ENCODE measurements around the gene SCYGR1.

The SCYGR1 gene

GRCh38 chr2:227376656-227377396 is 10.9 kb downstream of the SCYGR1 start:
- ChIA-PET POLR2A (ENCODE audit: low non-redundant PET) (no interaction called here), CTCF (interaction anchor here (0.6 kb wide), 1 partner anchor 220 kb away, joined by 4 read pairs; no protein-coding TSS in a partner anchor)
- no peak overlapping the region for H3K27ac ChIP-seq
- no peak for TF ChIP-seq CTCF (conservative IDR thresholded peaks at IDR 0.05; ENCODE audit: low read depth)
- no peak for DNase-seq (ENCODE audit: low spot score)

- POLR2A ChIA-PET (ENCODE audit: low non-redundant PET), result no interaction called here
- DNase-seq (ENCODE audit: low spot score), result no peak
- H3K27ac ChIP-seq, result no peak overlapping the region
- TF ChIP-seq CTCF (conservative IDR thresholded peaks at IDR 0.05; ENCODE audit: low read depth), result no peak
- CTCF ChIA-PET, result no interaction called here
Measured at GRCh38 chr2:227374158-227374557, 13.6 kb downstream of the SCYGR1 start.

- ChIA-PET CTCF (interaction anchor here (0.6 kb wide), 1 partner anchor 22 kb away, joined by 3 read pairs; no protein-coding TSS in a partner anchor), POLR2A (ENCODE audit: low non-redundant PET) (no interaction called here)
- no peak overlapping the region for H3K27ac ChIP-seq
- no peak for TF ChIP-seq CTCF (conservative IDR thresholded peaks at IDR 0.05; ENCODE audit: low read depth)
- no peak for DNase-seq (ENCODE audit: low spot score)
Measured at GRCh38 chr2:227373389-227373788, 14.4 kb downstream of the SCYGR1 start.

GRCh38 chr2:227370791-227371312 is 16.9 kb downstream of the SCYGR1 start:
- DNase-seq (ENCODE audit: low spot score), result no peak
- ChIA-PET CTCF (no interaction called here), POLR2A (ENCODE audit: low non-redundant PET) (no interaction called here)
- H3K27ac ChIP-seq, result no peak overlapping the region
- TF ChIP-seq CTCF (conservative IDR thresholded peaks at IDR 0.05; ENCODE audit: low read depth), result no peak

- ChIA-PET POLR2A (ENCODE audit: low non-redundant PET) (no interaction called here), CTCF (no interaction called here)
- H3K27ac ChIP-seq, result no peak overlapping the region
- no peak for TF ChIP-seq CTCF (conservative IDR thresholded peaks at IDR 0.05; ENCODE audit: low read depth)
- DNase-seq (ENCODE audit: low spot score), result no peak
Measured at GRCh38 chr2:227370092-227370491, 17.7 kb downstream of the SCYGR1 start.

- ChIA-PET CTCF (no interaction called here), POLR2A (ENCODE audit: low non-redundant PET) (no interaction called here)
- no peak for TF ChIP-seq CTCF (conservative IDR thresholded peaks at IDR 0.05; ENCODE audit: low read depth)
- DNase-seq (ENCODE audit: low spot score), result no peak
- no peak overlapping the region for H3K27ac ChIP-seq
Measured at GRCh38 chr2:227368574-227368973, 19.2 kb downstream of the SCYGR1 start.

All from RWPE1 (cell line).